Neural crest cell (in vitro differentiated cells): Measurements from ENCODE around the gene C6orf163. TPM values are rescaled to one million over a fixed set of nuclear protein-coding genes. Genes with fewer than 3 reads are reported as not detected.
"Not testable (repeated sequence)": the region's sequence is repeated elsewhere in the genome, so short reads cannot be mapped to it uniquely, and the experiment has no call there.

Experiments
- DNase-seq: peaks from one replicate; pipeline ENCODE4 v3.0.0; 2021; ENCODE audit warnings: low read depth, mixed read lengths, low spot score
- H3K27ac Mint-ChIP-seq: one replicate; pipeline ENCODE4 v1.8.0; 2021; ENCODE audit warnings: mild to moderate bottlenecking, mixed read lengths; ENCODE audit not compliant: unreplicated experiment
- H3K27me3 Mint-ChIP-seq: 2 replicates; pipeline ENCODE4 v1.8.0; 2021; ENCODE audit warnings: low read depth, mild to moderate bottlenecking, mixed read lengths
- H3K36me3 Mint-ChIP-seq: 2 replicates; pipeline ENCODE4 v1.8.0; 2021; ENCODE audit warnings: low read depth, mild to moderate bottlenecking, mixed read lengths
- H3K4me1 Mint-ChIP-seq: 2 replicates; pipeline ENCODE4 v1.8.0; 2021; ENCODE audit warnings: mixed read lengths
- H3K4me3 Mint-ChIP-seq: one replicate; pipeline ENCODE4 v1.8.0; 2021; ENCODE audit warnings: mild to moderate bottlenecking, mixed read lengths
- H3K9me3 Mint-ChIP-seq: 2 replicates; pipeline ENCODE4 v1.8.0; 2021; ENCODE audit warnings: mixed read lengths
- total RNA-seq: library from RNA; stranded (reverse); gene quantifications from 2 replicates; pipeline ENCODE4 v1.2.1, GENCODE V29; 2021
- TF ChIP-seq, protein P1 (sequence below): fragments of 200-600 bp; sonication (generic); conservative IDR thresholded peaks from 2 replicates; pipeline ENCODE4 v1.5.0; 2021; ENCODE audit warnings: antibody characterized with exemption, mild to moderate bottlenecking

The C6orf163 gene
- total RNA-seq, 1 donor from 2014 or later = 3.5 TPM

DNA sequence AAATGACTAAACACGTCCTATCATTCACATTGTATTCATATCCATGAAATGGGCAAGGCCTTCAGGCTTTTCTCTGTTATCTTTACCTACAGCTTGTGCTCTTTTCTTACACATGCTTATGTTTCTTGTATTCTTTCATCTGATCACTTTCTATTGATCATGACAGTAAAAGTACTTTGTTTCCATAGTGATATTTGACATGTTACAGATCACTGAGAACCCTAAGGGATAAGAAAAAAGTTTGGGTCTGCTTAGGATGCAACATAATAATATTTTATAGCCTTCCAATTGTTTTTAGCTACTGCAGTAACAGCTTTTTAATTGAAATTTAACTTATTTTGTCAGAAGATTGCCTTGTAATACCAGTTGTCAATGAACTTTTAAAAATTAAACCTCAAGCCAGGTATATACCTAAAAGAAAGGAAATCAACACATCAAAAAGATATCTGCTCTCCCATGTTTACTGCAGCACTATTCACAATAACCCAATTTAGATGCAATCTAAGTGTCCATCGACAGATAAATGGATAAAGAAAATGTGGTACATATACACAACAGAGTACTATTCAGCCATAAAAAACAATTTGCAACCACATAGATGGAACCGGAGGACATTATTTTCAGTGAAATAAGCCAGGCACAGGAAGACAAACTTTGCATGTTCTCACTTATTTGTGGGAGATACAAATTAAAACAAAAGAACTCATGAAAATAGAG is 25.2 kb upstream of the C6orf163 start:
- peaks cover 3% of the 10 kb centered on the region for H3K27me3 Mint-ChIP-seq
- peak overlapping the region; percentile 17 for H3K4me3 Mint-ChIP-seq
- H3K9me3 Mint-ChIP-seq = peaks cover 4% of the 10 kb centered on the region
- TF ChIP-seq, protein P1, sequence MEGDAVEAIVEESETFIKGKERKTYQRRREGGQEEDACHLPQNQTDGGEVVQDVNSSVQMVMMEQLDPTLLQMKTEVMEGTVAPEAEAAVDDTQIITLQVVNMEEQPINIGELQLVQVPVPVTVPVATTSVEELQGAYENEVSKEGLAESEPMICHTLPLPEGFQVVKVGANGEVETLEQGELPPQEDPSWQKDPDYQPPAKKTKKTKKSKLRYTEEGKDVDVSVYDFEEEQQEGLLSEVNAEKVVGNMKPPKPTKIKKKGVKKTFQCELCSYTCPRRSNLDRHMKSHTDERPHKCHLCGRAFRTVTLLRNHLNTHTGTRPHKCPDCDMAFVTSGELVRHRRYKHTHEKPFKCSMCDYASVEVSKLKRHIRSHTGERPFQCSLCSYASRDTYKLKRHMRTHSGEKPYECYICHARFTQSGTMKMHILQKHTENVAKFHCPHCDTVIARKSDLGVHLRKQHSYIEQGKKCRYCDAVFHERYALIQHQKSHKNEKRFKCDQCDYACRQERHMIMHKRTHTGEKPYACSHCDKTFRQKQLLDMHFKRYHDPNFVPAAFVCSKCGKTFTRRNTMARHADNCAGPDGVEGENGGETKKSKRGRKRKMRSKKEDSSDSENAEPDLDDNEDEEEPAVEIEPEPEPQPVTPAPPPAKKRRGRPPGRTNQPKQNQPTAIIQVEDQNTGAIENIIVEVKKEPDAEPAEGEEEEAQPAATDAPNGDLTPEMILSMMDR = no peak
- no peak for DNase-seq
- peaks cover 9% of the 10 kb centered on the region for H3K4me1 Mint-ChIP-seq
- H3K27ac Mint-ChIP-seq = no peak overlapping the region
- H3K36me3 Mint-ChIP-seq = peaks cover 4% of the 10 kb centered on the region

DNA sequence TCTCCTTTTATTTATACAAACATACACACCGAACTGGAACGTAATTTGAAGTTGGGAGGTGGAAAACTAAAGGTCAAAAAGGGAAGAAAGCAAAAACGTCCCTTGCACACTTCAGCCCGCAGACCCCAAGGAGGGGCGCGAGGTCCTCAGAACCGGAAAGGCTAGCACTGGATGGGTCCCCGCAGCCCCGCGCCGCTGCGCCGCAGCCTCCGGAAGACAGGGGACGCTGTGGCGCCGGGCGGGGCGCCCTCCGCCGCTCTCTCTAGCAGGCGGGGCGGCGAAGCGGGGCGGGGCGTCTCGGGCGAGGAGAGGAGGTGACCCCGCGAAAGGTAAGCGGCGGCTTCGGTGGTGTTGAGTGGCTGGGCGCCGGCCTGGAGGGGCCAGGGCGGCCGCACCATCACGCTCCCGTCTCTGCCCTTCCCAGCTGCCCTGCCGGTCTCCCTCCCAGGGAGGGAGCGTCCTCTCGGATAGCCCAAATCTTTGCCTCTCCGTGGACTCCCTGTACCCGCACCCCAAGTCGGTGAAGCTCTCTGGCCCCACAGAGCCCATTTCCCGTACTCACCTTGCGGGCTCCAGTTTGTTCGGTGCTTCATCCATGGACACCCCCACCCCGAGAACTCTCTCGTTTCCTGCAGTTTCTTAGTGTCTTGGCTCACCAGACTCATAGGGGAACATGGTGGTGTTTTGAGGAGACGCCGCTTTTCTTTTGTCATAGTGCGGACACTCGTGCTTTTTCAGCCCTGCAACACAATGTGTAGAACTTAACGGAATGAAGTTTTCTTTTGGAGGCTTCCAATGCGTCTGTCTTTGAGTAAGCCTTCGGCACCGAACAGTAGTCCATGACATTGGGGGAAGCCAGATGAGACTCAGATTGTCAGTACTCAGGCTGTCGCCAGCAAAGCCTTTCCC is 22.1 kb upstream of the C6orf163 start, which contains the start of gene SMIM8:
Gene SMIM8 (plus strand): TSS at position 285 of the 909 bp plus-strand sequence. CDS start 14,444 bp downstream, outside the sequence.
- TF ChIP-seq, protein P1 = peak; percentile 98
- Mint-ChIP-seq H3K27ac (peak within 1 kb of the TSS; percentile 94), H3K27me3 (no peaks in the 10 kb centered on the region), H3K4me3 (peak within 1 kb of the TSS; percentile 99), H3K9me3 (peaks cover 4% of the 10 kb centered on the region), H3K36me3 (peaks cover 16% of the 10 kb centered on the region), H3K4me1 (peaks cover 9% of the 10 kb centered on the region)
- peak; percentile 83 for DNase-seq

DNA sequence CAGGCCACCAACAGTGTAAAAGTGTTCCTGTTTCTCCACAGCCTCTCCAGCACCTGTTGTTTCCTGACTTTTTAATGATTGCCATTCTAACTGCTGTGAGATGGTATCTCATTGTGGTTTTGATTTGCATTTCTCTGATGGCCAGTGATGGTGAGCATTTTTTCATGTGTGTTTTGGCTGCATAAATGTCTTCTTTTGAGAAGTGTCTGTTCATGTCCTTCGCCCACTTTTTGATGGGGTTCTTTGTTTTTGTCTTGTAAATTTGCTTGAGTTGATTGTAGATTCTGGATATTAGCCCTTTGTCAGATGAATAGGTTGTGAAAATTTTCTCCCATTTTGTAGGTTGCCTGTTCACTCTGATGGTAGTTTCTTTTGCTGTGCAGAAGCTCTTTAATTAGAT is 20.7 kb upstream of the C6orf163 start:
- H3K27ac Mint-ChIP-seq, DNase-seq, H3K9me3 Mint-ChIP-seq, H3K27me3 Mint-ChIP-seq: not testable (repeated sequence)
- Mint-ChIP-seq H3K4me3 (peak overlapping the region; percentile 69), H3K36me3 (peaks cover 23% of the 10 kb centered on the region), H3K4me1 (peaks cover 17% of the 10 kb centered on the region)

DNA sequence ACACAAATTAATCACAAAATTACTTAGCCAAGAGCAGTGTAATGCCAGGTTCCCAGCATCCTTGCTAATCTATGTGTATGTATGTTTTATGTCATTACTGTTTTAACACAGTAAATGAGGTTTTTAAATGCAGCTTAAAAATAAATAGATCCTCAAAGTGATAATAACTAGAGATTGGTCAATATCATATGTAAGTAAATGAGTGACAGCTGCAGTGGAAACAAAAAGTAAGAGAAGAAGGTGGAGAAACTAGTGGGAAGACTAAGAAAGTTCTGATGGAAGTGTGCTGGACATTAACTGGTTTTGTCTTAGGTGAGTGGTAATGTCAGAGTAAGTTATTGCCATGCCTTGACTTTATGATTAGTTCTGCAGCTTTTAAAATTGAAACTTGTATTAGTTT is 13.7 kb upstream of the C6orf163 start:
- no peaks in the 10 kb centered on the region for H3K27me3 Mint-ChIP-seq
- DNase-seq = no peak
- H3K36me3 Mint-ChIP-seq = peaks cover 16% of the 10 kb centered on the region
- no peaks in the 10 kb centered on the region for H3K9me3 Mint-ChIP-seq
- H3K27ac Mint-ChIP-seq = no peak overlapping the region
- TF ChIP-seq, protein P1 = no peak
- peaks cover 23% of the 10 kb centered on the region for H3K4me1 Mint-ChIP-seq
- no peak overlapping the region for H3K4me3 Mint-ChIP-seq

DNA sequence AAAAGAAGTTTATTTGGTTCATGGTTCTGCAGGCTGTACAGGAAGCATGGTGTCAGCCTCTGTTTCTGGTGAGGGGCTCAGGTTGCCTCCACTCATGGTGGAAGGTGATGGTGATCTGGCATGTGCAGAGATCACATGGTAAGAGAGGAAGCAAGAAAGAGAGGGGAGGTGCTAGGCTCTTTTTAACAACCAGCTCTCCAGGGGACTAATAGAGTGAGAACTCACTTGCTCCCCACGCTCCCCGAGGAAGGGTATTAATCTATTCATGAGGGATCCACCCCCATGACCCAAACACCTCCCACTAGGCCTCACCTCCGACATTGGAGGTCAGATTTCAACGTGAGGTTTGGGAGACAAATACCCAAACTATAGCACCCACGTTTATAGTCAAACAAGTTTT is 11.6 kb upstream of the C6orf163 start:
- Mint-ChIP-seq H3K27me3 (no peaks in the 10 kb centered on the region), H3K36me3 (peaks cover 7% of the 10 kb centered on the region), H3K27ac (no peak overlapping the region), H3K4me1 (peaks cover 21% of the 10 kb centered on the region), H3K4me3 (no peak overlapping the region), H3K9me3 (no peaks in the 10 kb centered on the region)
- no peak for DNase-seq
- TF ChIP-seq, protein P1 = no peak
